Ecto neural progenitor cell (in vitro differentiated cells): ENCODE measurements around the gene ZBTB20.
A peak's percentile ranks its signal among the peaks of the same experiment; 100 is the strongest.

Experiments used
- DNase-seq: peaks from one replicate; pipeline ENCODE4 v3.0.0-alpha.2; 2018; ENCODE audit warnings: low spot score

Gene ZBTB20

GRCh38 chr3:114439284-114439683, 707.8 kb downstream of the ZBTB20 start:
- DNase-seq = no peak

- DNase-seq = no peak
Measured at GRCh38 chr3:114437897-114438296, 709.2 kb downstream of the ZBTB20 start.

- no peak for DNase-seq
Measured at GRCh38 chr3:114436182-114436581, 710.9 kb downstream of the ZBTB20 start.

GRCh38 chr3:114435386-114436115, 711.5 kb downstream of the ZBTB20 start:
- DNase-seq = no peak

GRCh38 chr3:114432310-114432709, 714.8 kb downstream of the ZBTB20 start:
- DNase-seq = no peak

- DNase-seq = no peak
Measured at GRCh38 chr3:114428044-114428595, 719.0 kb downstream of the ZBTB20 start.

GRCh38 chr3:114427285-114428043, 719.6 kb downstream of the ZBTB20 start:
- no peak for DNase-seq

- no peak for DNase-seq
Measured at GRCh38 chr3:114424337-114424736, 722.8 kb downstream of the ZBTB20 start.

GRCh38 chr3:114421204-114421603, 725.9 kb downstream of the ZBTB20 start:
- DNase-seq = no peak

GRCh38 chr3:114420072-114420471, 727.0 kb downstream of the ZBTB20 start:
- no peak for DNase-seq

GRCh38 chr3:114418724-114419543, 728.2 kb downstream of the ZBTB20 start:
- DNase-seq = no peak

GRCh38 chr3:114418107-114418506, 729.0 kb downstream of the ZBTB20 start:
- no peak for DNase-seq

- no peak for DNase-seq
Measured at GRCh38 chr3:114417675-114418074, 729.4 kb downstream of the ZBTB20 start.

- no peak for DNase-seq
Measured at GRCh38 chr3:114417265-114417664, 729.8 kb downstream of the ZBTB20 start.

GRCh38 chr3:114411811-114412803, 735.0 kb downstream of the ZBTB20 start:
- no peak for DNase-seq

GRCh38 chr3:114411190-114411668, 735.9 kb downstream of the ZBTB20 start:
- DNase-seq = no peak

- DNase-seq = peak; percentile 52
Measured at GRCh38 chr3:114408736-114409670, 738.1 kb downstream of the ZBTB20 start.

GRCh38 chr3:114406922-114407321, 740.2 kb downstream of the ZBTB20 start:
- no peak for DNase-seq

GRCh38 chr3:114406286-114406685, 740.8 kb downstream of the ZBTB20 start:
- no peak for DNase-seq
